OCI-LY1 (cell line): ENCODE measurements around the gene UHMK1.

Source experiments
- H2AFZ ChIP-seq: fragments of 200-600 bp; sonication (generic), shearing (Covaris generic); 2 replicates; pipeline ENCODE4 v1.6.0; 2014; ENCODE audit warnings: antibody characterized with exemption, mild to moderate bottlenecking, low read length
- H3F3A ChIP-seq: fragments of 200-600 bp; sonication (generic), shearing (Covaris generic); 2 replicates; pipeline ENCODE4 v1.6.0; 2014; ENCODE audit warnings: mild to moderate bottlenecking, antibody characterized with exemption, low read length, moderate library complexity; ENCODE audit not compliant: insufficient read depth
- H3K27ac ChIP-seq: fragments of 200-600 bp; sonication (generic); 2 replicates; pipeline ENCODE4 v1.5.1; 2014; ENCODE audit warnings: low read length, mixed run types, mild to moderate bottlenecking, low read depth; ENCODE audit not compliant: poor library complexity, severe bottlenecking
- H3K27me3 ChIP-seq: fragments of 200-600 bp; sonication (generic); 2 replicates; pipeline ENCODE4 v1.6.0; 2014; ENCODE audit warnings: antibody characterized with exemption, mild to moderate bottlenecking, low read length, moderate library complexity; ENCODE audit not compliant: insufficient read depth
- H3K36me3 ChIP-seq: fragments of 200-600 bp; sonication (generic); 2 replicates; pipeline ENCODE4 v1.6.1; 2014; ENCODE audit warnings: mild to moderate bottlenecking, antibody characterized with exemption, low read length, moderate library complexity, mixed read lengths; ENCODE audit not compliant: insufficient read depth
- H3K4me1 ChIP-seq: fragments of 200-600 bp; sonication (generic); 2 replicates; pipeline ENCODE4 v1.5.1; 2014; ENCODE audit warnings: mild to moderate bottlenecking, low read length, moderate library complexity; ENCODE audit not compliant: insufficient read depth, severe bottlenecking
- H3K4me2 ChIP-seq: fragments of 200-600 bp; sonication (generic), shearing (Covaris generic); 2 replicates; pipeline ENCODE4 v1.6.1; 2014; ENCODE audit warnings: low read length
- H3K4me3 ChIP-seq: fragments of 200-600 bp; sonication (generic); 2 replicates; pipeline ENCODE4 v1.5.1; 2014; ENCODE audit warnings: low read length, low read depth, mild to moderate bottlenecking, mixed read lengths; ENCODE audit not compliant: poor library complexity, severe bottlenecking
- H3K79me2 ChIP-seq: fragments of 200-600 bp; shearing (Covaris generic); 2 replicates; pipeline ENCODE4 v1.6.1; 2016; ENCODE audit warnings: mixed run types, low read length, mixed read lengths; ENCODE audit not compliant: insufficient read depth
- H3K9ac ChIP-seq: fragments of 200-600 bp; sonication (generic), shearing (Covaris generic); 2 replicates; pipeline ENCODE4 v1.6.1; 2014; ENCODE audit warnings: mild to moderate bottlenecking, low read length, mixed read lengths
- H3K9me2 ChIP-seq: fragments of 200-600 bp; sonication (generic), shearing (Covaris generic); 2 replicates; pipeline ENCODE4 v1.6.1; 2014; ENCODE audit warnings: low read depth, mild to moderate bottlenecking, low read length, mixed read lengths
- H3K9me3 ChIP-seq: fragments of 200-600 bp; shearing (Covaris generic); 2 replicates; pipeline ENCODE4 v1.6.1; 2014; ENCODE audit warnings: low read length, mixed read lengths
- H4K20me1 ChIP-seq: fragments of 200-600 bp; sonication (generic), shearing (Covaris generic); 2 replicates; pipeline ENCODE4 v1.6.0; 2016; ENCODE audit warnings: mild to moderate bottlenecking, low read length; ENCODE audit not compliant: insufficient read depth
- CTCF ChIP-seq: fragments of 200-600 bp; sonication (generic), shearing (Covaris generic); IDR thresholded peaks from 2 replicates; pipeline ENCODE4 v1.5.1; 2017; ENCODE audit warnings: mild to moderate bottlenecking, antibody characterized with exemption, low read length, moderate library complexity, mixed read lengths
- EZH2 ChIP-seq: fragments of 200-600 bp; sonication (generic), shearing (Covaris generic); IDR thresholded peaks from 2 replicates; pipeline ENCODE4 v1.8.0; 2017; ENCODE audit warnings: borderline replicate concordance, mixed run types, mild to moderate bottlenecking, antibody characterized with exemption, low read length, moderate library complexity, mixed read lengths

The UHMK1 gene

GRCh38 chr1:162565460-162565859 is 67.8 kb downstream of the UHMK1 start:
- peaks cover 14% of the 10 kb centered on the region; the same call in 1 of the 2 replicates for H3K79me2 ChIP-seq
- no peaks in the 10 kb centered on the region for H3K9me3 ChIP-seq
- H3K27me3 ChIP-seq: no peaks in the 10 kb centered on the region
- H3K4me1 ChIP-seq: peaks cover 19% of the 10 kb centered on the region
- no peak for TF ChIP-seq EZH2
- no peak for TF ChIP-seq CTCF
- H3K4me2 ChIP-seq: no peak overlapping the region
- H3K36me3 ChIP-seq: peaks cover 26% of the 10 kb centered on the region; the same call in 1 of the 2 replicates
- H3K27ac ChIP-seq: no peak overlapping the region
- no peak overlapping the region for H3K4me3 ChIP-seq
- H3F3A ChIP-seq: no peaks in the 10 kb centered on the region
- no peaks in the 10 kb centered on the region for H4K20me1 ChIP-seq
- H3K9ac ChIP-seq: no peak overlapping the region
- H2AFZ ChIP-seq: no peak overlapping the region
- no peaks in the 10 kb centered on the region for H3K9me2 ChIP-seq

GRCh38 chr1:162566870-162567269 is 69.3 kb downstream of the UHMK1 start:
- Histone ChIP-seq H3K4me1 (peaks cover 13% of the 10 kb centered on the region), H3K27ac (no peak overlapping the region), H3F3A (no peaks in the 10 kb centered on the region), H2AFZ (no peak overlapping the region), H3K4me3 (no peak overlapping the region), H4K20me1 (no peaks in the 10 kb centered on the region), H3K9me2 (no peaks in the 10 kb centered on the region), H3K79me2 (peaks cover 14% of the 10 kb centered on the region; the same call in 1 of the 2 replicates), H3K9ac (no peak overlapping the region), H3K4me2 (no peak overlapping the region), H3K9me3 (no peaks in the 10 kb centered on the region), H3K36me3 (peaks cover 29% of the 10 kb centered on the region; the same call in 1 of the 2 replicates), H3K27me3 (no peaks in the 10 kb centered on the region)
- TF ChIP-seq EZH2 (no peak), CTCF (no peak)

- Histone ChIP-seq H3F3A (no peaks in the 10 kb centered on the region), H3K4me3 (no peak overlapping the region), H3K9me2 (no peaks in the 10 kb centered on the region), H3K79me2 (0 out of 2 replicates have a peak, but pooled peaks cover 3% of the 10 kb centered on the region), H4K20me1 (no peaks in the 10 kb centered on the region), H3K27ac (no peak overlapping the region), H3K9me3 (no peaks in the 10 kb centered on the region), H3K36me3 (peaks cover 29% of the 10 kb centered on the region; the same call in 1 of the 2 replicates), H3K27me3 (no peaks in the 10 kb centered on the region), H3K4me1 (peaks cover 4% of the 10 kb centered on the region), H2AFZ (no peak overlapping the region), H3K9ac (no peak overlapping the region), H3K4me2 (no peak overlapping the region)
- no peak for TF ChIP-seq CTCF
- no peak for TF ChIP-seq EZH2
Observed at GRCh38 chr1:162568802-162569201, 71.2 kb downstream of the UHMK1 start.
